ENCODE measurements around the gene IP6K3.

Gene IP6K3

DNA sequence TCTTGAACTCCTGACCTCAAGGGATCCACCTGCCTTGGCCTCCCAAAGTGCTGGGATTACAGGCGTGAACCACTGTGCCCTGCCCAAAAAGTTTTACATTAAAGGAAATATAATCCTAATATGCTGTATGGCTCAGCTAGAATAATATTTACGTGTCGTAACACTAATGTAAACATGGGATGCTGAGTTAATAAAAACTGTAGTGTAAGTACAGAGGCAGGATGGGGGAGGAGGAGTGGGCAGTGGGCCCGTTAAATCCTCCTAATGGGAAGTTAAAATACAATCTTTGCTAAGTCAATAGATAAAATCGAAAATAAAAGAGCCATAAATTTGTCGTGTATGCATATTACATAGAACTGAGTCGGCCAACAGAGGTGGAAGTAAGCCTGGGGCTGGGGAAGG lies 12.1 kb upstream of the IP6K3 start:
- DNase-seq: no peak

- DNase-seq: no peak
These were observed 11.2 kb upstream of the IP6K3 start for GRCh38 chr6:33757906-33758305.

DNA sequence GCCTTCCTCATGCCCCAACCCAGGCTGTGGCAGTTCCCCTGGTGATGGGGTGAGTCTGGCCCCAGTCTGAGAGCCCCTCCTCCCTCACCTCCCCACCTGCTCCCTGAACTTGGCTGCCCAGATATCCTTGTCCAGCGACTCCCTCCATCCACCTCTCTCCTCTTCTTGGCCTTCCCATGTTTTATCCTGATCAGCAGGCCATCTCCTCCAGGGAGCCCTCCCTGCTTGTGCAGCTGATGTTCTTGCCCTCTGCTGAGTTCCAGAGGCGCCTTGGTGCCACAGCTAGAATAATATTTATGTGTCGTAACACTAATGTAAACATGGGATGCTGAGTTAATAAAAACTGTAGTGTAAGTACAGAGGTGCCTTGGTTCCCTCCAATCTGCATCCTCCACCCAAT lies 10.4 kb upstream of the IP6K3 start:
- no peak for DNase-seq

DNA sequence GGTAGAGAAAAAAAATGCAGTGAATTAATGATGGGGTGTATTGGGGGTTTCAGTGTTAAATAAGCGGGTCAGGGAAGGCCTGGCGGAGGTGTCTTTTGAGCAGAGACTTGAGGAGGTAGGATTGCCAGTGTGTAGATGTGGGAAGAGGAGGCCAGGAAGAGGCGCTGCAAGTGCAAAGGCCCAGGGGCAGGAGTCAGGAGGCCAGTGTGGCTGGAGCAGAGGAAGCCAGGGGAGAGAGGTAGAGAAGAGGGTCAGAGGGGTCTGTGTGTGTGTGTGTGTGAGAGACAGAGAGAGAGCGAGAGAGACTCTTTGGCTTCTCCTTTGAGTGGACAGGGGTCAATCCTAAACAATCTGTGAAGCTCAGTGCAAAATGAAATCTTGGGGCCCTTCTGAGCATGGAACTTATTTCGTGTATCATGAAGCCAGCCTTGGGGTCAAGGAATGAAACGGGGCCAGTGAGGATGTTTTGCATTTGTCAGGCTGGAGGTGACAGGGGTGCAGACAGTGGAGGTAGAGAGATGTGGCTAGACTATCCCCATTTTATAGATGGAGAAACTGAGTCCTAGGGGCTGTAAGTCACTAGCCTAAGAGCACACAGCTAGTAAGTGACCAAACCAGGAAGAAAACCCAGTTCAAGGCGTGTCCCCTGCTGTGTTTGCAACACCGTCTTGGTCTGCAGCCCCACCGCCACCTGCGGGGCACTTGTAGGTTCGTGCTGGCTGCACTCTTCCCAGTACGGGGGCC lies 9.7 kb upstream of the IP6K3 start:
- DNase-seq: no peak

DNA sequence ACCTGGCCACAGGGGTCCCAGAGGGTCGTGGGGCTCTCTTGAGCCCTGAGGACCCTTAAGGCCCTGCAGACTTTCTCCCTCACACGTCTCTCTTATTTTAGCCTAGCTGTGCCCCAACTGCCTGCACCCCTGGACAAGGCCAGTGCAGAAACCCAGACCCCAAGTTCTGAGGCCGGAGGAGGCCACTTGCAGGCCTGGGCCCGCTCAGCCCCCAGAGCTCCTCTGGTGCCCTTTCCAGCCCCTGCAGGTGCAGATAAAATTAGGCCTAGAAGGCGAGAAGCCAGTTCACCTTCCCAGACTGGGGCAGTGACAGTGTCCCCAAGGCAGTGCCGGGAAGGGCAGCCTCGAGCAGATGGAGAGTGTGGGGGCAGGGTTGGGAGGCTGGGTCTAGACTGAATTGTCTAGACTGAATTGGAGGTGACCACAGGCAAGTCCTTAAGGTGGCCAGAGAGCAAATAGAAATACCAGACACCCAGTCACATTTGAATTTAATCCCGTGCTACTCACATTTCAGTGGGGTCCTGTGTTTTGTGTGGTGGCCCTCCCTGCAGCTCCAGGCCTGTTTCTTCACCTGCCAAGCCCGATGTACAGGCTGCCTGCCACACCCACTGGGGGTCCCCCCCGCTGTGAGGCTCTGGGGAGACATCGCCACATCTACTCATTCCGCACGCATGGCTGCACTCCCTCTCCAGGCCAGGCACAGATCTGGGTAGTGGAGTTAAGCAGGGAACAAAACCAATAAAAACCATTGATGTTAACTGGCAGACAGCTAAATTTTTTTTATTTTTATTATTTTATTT lies 8.6 kb upstream of the IP6K3 start:
- DNase-seq: no peak

GRCh38 chr6:33754222-33754621 lies 7.5 kb upstream of the IP6K3 start:
- no peak for DNase-seq

GRCh38 chr6:33752646-33753015 lies 5.9 kb upstream of the IP6K3 start:
- DNase-seq: no peak

GRCh38 chr6:33751771-33752645 lies 5.3 kb upstream of the IP6K3 start:
- DNase-seq: no peak

DNA sequence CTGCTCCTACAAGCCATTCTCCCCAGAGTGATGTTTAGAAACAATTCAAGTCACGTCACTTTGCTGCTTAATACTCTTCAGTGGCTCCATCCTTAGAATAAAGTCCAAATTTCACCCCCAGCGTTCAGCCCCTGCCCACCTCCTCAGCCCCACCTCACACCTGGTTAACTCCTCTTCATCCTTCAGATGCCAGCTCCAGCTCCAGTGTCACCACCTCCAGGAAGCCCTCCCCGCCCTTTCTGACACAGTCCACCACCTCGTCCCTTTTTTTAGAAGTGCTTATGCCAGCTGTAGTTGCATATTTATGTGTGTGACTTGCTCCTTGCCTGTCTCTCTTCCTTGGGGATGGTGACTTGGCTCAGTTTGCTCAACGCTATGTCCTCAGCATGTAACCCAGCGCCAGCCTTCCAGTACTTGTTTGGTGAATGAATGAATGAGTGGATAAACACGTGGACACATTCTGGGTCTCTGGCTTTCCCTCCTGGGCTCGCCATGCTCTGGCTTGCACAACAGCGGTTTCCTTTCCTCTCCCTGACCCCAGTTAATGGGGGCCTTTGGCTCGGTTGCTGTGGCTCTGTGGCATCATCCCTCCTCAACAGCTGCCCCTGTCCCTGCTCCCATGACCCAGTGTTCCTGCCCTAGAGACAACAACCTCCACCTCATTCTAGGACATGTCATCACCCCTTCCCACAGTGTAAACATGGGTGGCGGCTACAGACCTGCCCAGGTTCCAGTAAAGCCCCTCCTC lies 3.7 kb upstream of the IP6K3 start:
- DNase-seq: no peak

DNA sequence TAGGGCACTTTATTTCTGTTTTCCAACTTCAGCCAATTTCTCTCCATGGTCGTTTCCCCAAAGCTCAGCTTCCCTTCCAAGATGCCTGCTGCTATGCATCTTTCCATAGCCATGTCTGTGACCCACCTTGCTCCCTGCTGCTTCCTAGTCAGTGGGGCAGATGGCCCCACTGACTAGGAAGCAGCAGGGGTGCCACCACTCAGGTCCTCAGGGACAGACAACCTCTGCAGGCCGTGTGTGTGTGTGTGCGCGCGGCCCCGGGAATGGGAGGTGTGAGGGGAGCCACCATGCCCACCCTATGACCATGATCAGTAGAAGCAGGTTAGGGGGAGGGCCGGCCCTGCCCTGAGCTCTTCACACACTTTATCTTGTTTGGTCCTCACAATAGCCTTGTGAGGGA lies 2.7 kb upstream of the IP6K3 start:
- no peak for DNase-seq

DNA sequence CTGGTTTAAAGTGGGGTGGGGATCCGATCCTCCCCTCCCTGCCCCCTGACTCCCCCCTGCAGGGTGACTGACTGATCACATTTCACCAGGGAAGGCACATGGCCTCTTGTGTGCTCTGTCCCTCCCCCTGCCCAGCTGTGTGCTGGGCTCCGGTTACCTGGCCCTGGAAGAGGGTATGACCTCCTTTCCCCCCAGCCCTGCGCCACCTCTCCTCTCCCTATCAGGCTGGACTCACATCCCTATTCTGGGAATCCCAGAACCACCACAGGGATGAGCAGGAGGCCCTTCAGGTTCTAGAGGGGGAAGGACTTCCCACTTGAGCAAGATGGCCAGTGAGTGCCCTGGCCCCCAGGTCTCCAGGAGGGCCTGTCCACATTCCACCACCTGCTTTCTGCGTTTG lies 2.1 kb upstream of the IP6K3 start:
- DNase-seq: no peak

- no peak for DNase-seq
These were observed 1.1 kb upstream of the IP6K3 start for GRCh38 chr6:33747823-33748222.

- no peak for DNase-seq
These were observed 587 bp downstream of the IP6K3 start for GRCh38 chr6:33746036-33746600.

GRCh38 chr6:33745548-33745947 lies 1.2 kb downstream of the IP6K3 start:
- no peak for DNase-seq

DNA sequence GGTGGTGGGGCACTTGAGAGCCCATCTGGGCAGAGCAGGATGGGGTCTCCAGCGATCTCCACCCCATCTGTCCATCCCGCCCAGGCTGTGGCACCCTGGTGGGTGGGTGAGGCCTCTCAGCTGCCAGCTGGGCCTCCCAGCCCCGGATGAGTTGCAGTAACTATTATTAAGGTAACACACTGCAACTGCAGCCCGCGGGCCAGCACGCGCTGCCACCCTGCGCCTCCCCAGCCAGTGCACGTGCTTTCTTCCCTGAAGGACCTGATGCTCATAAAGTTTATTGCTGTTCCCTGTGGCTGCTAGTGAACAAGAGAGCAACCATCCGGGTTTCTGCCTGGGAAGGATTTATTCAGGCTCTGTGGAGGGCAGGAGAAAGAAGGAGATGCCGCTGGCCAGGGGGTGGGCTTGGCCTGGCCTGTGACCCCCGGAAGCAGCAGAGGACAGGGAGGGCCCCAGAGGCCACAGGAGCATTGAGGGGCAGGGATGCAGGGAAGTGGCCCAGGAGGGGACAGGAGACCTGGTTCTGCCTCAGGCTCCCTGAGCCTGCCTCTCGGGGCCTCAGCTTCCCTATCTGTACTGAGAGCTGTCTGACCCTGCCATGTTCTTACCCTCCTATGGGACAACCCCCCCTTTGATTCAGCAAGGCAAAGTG lies 1.7 kb downstream of the IP6K3 start:
- no peak for DNase-seq

GRCh38 chr6:33744001-33744848 lies 2.5 kb downstream of the IP6K3 start:
- peak; percentile 72 for DNase-seq

DNA sequence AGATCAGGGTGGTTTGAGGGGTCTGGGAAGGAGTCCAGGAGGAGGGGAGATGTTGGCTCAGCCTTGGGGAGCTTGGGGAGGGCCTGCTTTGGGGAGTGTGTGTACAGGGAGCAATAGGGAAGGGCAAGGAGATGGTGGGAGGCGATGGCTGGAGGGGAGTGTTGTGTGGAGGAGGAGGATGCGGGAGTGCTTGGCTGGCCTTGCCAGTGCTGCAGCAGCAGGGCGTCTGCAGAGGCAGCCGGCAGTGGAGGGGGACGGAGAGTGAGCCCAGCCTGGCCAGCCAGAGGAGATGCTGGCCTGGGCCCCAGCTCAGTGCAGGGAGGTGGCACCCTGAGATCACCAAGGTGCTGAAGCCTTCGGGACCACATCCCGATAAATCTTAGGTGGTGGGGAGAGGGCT lies 3.9 kb downstream of the IP6K3 start:
- DNase-seq: no peak

DNA sequence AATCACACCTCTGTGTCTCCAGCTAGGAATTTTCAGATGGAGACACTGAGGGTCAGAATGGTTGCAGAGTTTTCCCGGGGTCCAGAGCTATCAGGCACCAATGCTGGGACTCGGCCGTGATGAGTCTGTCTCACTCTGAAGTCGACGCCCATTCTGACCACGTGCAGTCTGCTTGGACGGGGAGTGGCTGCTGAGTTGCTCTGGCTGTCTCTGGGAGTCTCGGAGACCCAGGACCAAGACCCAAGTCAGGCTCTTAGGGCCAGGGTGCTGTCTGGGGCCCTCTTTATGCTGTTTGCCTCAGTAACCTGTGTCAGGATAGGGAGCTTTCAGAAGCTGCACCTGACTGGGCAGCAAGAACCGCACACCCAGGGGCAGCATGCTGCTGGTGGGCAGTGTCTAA lies 4.6 kb downstream of the IP6K3 start:
- no peak for DNase-seq

- DNase-seq: no peak
These were observed 5.9 kb downstream of the IP6K3 start for GRCh38 chr6:33740794-33741193.

- peak; percentile 19 for DNase-seq
These were observed 6.5 kb downstream of the IP6K3 start for GRCh38 chr6:33740204-33740608.

GRCh38 chr6:33739571-33739970 lies 7.1 kb downstream of the IP6K3 start:
- peak; percentile 36 for DNase-seq
